Hematopoietic multipotent progenitor cell treated with erythropoietin and hydrocortisone succinate and interleukin-3 and kit ligand, for 4 days (in vitro differentiated cells): Measurements from ENCODE around the gene UCP3.
"Not testable (repeated sequence)": the region's sequence is repeated elsewhere in the genome, so short reads cannot be mapped to it uniquely, and the experiment has no call there.

Experiments used
- DNase-seq: peaks from one replicate; pipeline ENCODE4 v3.0.0-alpha.2; 2015

The UCP3 gene

GRCh38 chr11:73999581-74000306, 9.1 kb downstream of the UCP3 start:
- DNase-seq, result no peak

- no peak for DNase-seq
These were observed 9.9 kb downstream of the UCP3 start for GRCh38 chr11:73998846-73999575.

GRCh38 chr11:73997120-73997770, 11.6 kb downstream of the UCP3 start:
- DNase-seq, result no peak

- DNase-seq, result no peak
These were observed 12.6 kb downstream of the UCP3 start for GRCh38 chr11:73996161-73996747.

GRCh38 chr11:73995731-73996130, 13.2 kb downstream of the UCP3 start:
- no peak for DNase-seq

GRCh38 chr11:73995247-73995646, 13.6 kb downstream of the UCP3 start:
- peak; percentile 69 for DNase-seq

- no peak for DNase-seq
These were observed 17.3 kb downstream of the UCP3 start for GRCh38 chr11:73991471-73992006.

- DNase-seq, result no peak
These were observed 18.2 kb downstream of the UCP3 start for GRCh38 chr11:73990730-73991129.

- DNase-seq, result peak; percentile 48
These were observed 19.7 kb downstream of the UCP3 start for GRCh38 chr11:73989156-73989555.

GRCh38 chr11:73988227-73988626, 20.7 kb downstream of the UCP3 start:
- DNase-seq, result no peak

- not testable (repeated sequence) for DNase-seq
These were observed 23.2 kb downstream of the UCP3 start for GRCh38 chr11:73985661-73986060.

GRCh38 chr11:73983741-73984538, 24.9 kb downstream of the UCP3 start:
- peak; percentile 70 for DNase-seq

- peak; percentile 100 for DNase-seq
These were observed 25.7 kb downstream of the UCP3 start for GRCh38 chr11:73982990-73983740.

GRCh38 chr11:73982595-73982989, 26.3 kb downstream of the UCP3 start, which contains the start of gene UCP2:
UCP2 (minus strand) TSS chr11:73982843; CDS start chr11:73978378, 4,465 bp downstream.
- peak; percentile 96 for DNase-seq

GRCh38 chr11:73981051-73981805, 27.7 kb downstream of the UCP3 start:
- DNase-seq, result no peak

GRCh38 chr11:73980001-73980961, 28.6 kb downstream of the UCP3 start:
- peak; percentile 95 for DNase-seq

- DNase-seq, result no peak
These were observed 30.3 kb downstream of the UCP3 start for GRCh38 chr11:73978576-73979086.

- no peak for DNase-seq
These were observed 30.9 kb downstream of the UCP3 start for GRCh38 chr11:73977856-73978519.
